ENCODE data around the gene RHNO1.
"Not testable (repeated sequence)": the region's sequence is repeated elsewhere in the genome, so short reads cannot be mapped to it uniquely, and the experiment has no call there.

The RHNO1 gene

GRCh38 chr12:2860170-2860569 lies 16.9 kb upstream of the RHNO1 start:
- DNase-seq: no peak

GRCh38 chr12:2862876-2863275 lies 14.1 kb upstream of the RHNO1 start:
- DNase-seq: no peak

GRCh38 chr12:2863402-2863801 lies 13.6 kb upstream of the RHNO1 start:
- DNase-seq: not testable (repeated sequence)

GRCh38 chr12:2864198-2864597 lies 12.8 kb upstream of the RHNO1 start:
- no peak for DNase-seq

- not testable (repeated sequence) for DNase-seq
These were observed 7.9 kb upstream of the RHNO1 start for GRCh38 chr12:2868986-2869632.

GRCh38 chr12:2876431-2877046 lies 484 bp upstream of the RHNO1 start:
- no peak for DNase-seq

GRCh38 chr12:2877953-2878732 lies 1.1 kb downstream of the RHNO1 start:
- no peak for DNase-seq

- no peak for DNase-seq
These were observed 2.8 kb downstream of the RHNO1 start for GRCh38 chr12:2879853-2880252.

- no peak for DNase-seq
These were observed 7.8 kb downstream of the RHNO1 start for GRCh38 chr12:2884810-2885209.

- no peak for DNase-seq
These were observed 9.9 kb downstream of the RHNO1 start for GRCh38 chr12:2886768-2887450.

GRCh38 chr12:2890001-2890387 lies 13.0 kb downstream of the RHNO1 start:
- no peak for DNase-seq

GRCh38 chr12:2890388-2891239 lies 13.6 kb downstream of the RHNO1 start, which contains the start of gene TULP3:
TULP3 (plus strand) TSS chr12:2890891; CDS start chr12:2890948, 57 bp downstream.
- peak; percentile 93 for DNase-seq

- DNase-seq: peak; percentile 16
These were observed 14.4 kb downstream of the RHNO1 start for GRCh38 chr12:2891240-2892053.

- no peak for DNase-seq
These were observed 15.2 kb downstream of the RHNO1 start for GRCh38 chr12:2892246-2892645.

- no peak for DNase-seq
These were observed 16.0 kb downstream of the RHNO1 start for GRCh38 chr12:2893007-2893406.

GRCh38 chr12:2895051-2895451 lies 18.0 kb downstream of the RHNO1 start:
- no peak for DNase-seq

GRCh38 chr12:2895511-2895910 lies 18.5 kb downstream of the RHNO1 start:
- DNase-seq: no peak

GRCh38 chr12:2897418-2897817 lies 20.4 kb downstream of the RHNO1 start:
- no peak for DNase-seq

GRCh38 chr12:2900642-2901041 lies 23.6 kb downstream of the RHNO1 start:
- no peak for DNase-seq

- no peak for DNase-seq
These were observed 25.4 kb downstream of the RHNO1 start for GRCh38 chr12:2902272-2902880.

GRCh38 chr12:2904260-2904659 lies 27.2 kb downstream of the RHNO1 start:
- no peak for DNase-seq

All from DMS 273 treated with DMSO at 0.1 percent for 48 hours (cell line).